HG03045 (cell line): Measurements from ENCODE around the gene SCNN1B.
"Not testable (repeated sequence)": the region's sequence is repeated elsewhere in the genome, so short reads cannot be mapped to it uniquely, and the experiment has no call there.

Source experiments
- ATAC-seq: cut with Tn5 transposase; IDR thresholded peaks from one replicate; pipeline ENCODE4 v1.9.1; 2021; ENCODE audit warnings: mild to moderate bottlenecking, moderate library complexity; ENCODE audit not compliant: unreplicated experiment

SCNN1B gene

GRCh38 chr16:23377071-23377931 lies 75.2 kb downstream of the SCNN1B start:
- no peak for ATAC-seq

- no peak for ATAC-seq
These were observed 76.2 kb downstream of the SCNN1B start for GRCh38 chr16:23378256-23378655.

- ATAC-seq: no peak
These were observed 76.8 kb downstream of the SCNN1B start for GRCh38 chr16:23378921-23379320.

GRCh38 chr16:23379707-23380106 lies 77.6 kb downstream of the SCNN1B start:
- ATAC-seq: no peak

- no peak for ATAC-seq
These were observed 78.4 kb downstream of the SCNN1B start for GRCh38 chr16:23380501-23380951.

GRCh38 chr16:23381702-23382101 lies 79.6 kb downstream of the SCNN1B start:
- ATAC-seq: not testable (repeated sequence)

- ATAC-seq: no peak
These were observed 80.2 kb downstream of the SCNN1B start for GRCh38 chr16:23382279-23382678.

GRCh38 chr16:23383881-23384280 lies 81.8 kb downstream of the SCNN1B start:
- no peak for ATAC-seq

GRCh38 chr16:23384878-23385277 lies 82.8 kb downstream of the SCNN1B start:
- no peak for ATAC-seq

GRCh38 chr16:23385441-23385840 lies 83.3 kb downstream of the SCNN1B start:
- ATAC-seq: no peak

- ATAC-seq: no peak
These were observed 85.6 kb downstream of the SCNN1B start for GRCh38 chr16:23387666-23388065.

- no peak for ATAC-seq
These were observed 86.7 kb downstream of the SCNN1B start for GRCh38 chr16:23388786-23389185.

- ATAC-seq: no peak
These were observed 87.1 kb downstream of the SCNN1B start for GRCh38 chr16:23389201-23389600.

- ATAC-seq: not testable (repeated sequence)
These were observed 87.8 kb downstream of the SCNN1B start for GRCh38 chr16:23389936-23390335.

GRCh38 chr16:23391381-23392222 lies 89.5 kb downstream of the SCNN1B start:
- ATAC-seq: no peak

GRCh38 chr16:23392223-23392600 lies 90.1 kb downstream of the SCNN1B start:
- no peak for ATAC-seq

- ATAC-seq: no peak
These were observed 92.2 kb downstream of the SCNN1B start for GRCh38 chr16:23394141-23394831.

- no peak for ATAC-seq
These were observed 93.6 kb downstream of the SCNN1B start for GRCh38 chr16:23395732-23396131.

- ATAC-seq: no peak
These were observed 95.4 kb downstream of the SCNN1B start for GRCh38 chr16:23397464-23397863.

GRCh38 chr16:23398987-23399805 lies 97.1 kb downstream of the SCNN1B start:
- no peak for ATAC-seq
